Subcutaneous adipose tissue (tissue), 4 donors: ENCODE data around the gene SUSD3. TPM values are rescaled to one million over a fixed set of nuclear protein-coding genes. Genes with fewer than 3 reads are reported as not detected.

ENCODE experiments used
- CTCF ChIP-seq: fragments of 450-650 bp; IDR thresholded peaks from one replicate; pipeline ENCODE4 v1.5.1; 2016; ENCODE audit warnings: low read depth, mild to moderate bottlenecking, control low read depth, antibody characterized with exemption, moderate library complexity
- total RNA-seq, 4 donors: library from RNA; depleted of rRNA; stranded (reverse); fragments of >200 nt; gene quantifications; one replicate each; pipeline ENCODE4 v1.1.0, GENCODE V29; 2016

The SUSD3 gene
- total RNA-seq, 4 donors from 2014 or later: 1.1 to 2.2 TPM; not detected in 2

DNA sequence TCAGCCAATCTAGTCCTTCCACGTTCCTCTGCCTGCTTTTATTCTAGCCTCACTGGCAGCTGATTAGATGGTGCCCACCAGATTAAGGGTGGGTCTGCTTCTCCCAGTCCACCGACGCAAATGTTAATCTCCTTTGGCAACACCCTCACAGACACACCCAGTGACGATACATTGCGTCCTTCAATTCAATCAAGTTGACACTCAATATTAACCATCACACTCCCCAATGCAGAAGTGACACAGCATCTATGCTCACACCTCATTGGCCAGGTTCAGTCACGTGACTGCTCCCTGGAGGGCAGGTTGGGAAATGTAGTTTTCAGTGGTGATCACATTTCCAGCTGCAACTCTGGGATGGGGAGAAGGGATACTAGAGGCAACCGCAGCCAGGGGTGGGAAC is 13.0 kb downstream of the SUSD3 start:
- no peak for TF ChIP-seq CTCF

DNA sequence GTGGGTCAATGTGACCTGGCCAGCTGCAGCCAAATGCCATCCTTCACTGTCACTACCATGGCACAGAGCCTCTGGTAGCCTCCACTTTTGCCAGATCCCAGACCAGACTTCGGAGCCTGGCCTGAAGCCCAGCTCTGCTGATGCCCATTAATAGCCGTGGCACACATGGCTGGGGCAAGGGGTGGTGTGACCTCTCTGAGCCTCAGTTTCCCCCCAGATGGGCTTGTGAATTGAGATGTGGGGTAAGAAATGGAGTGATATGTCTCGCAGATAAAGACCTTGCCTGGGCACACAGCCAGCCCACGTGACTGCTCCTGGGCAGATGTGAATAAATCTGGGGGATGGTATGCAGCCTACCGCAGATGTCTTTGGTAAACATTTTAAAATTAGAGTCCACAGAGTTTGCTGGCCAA is 13.9 kb downstream of the SUSD3 start:
- no peak for TF ChIP-seq CTCF

GRCh38 chr9:93076101-93076791 is 17.7 kb downstream of the SUSD3 start:
- no peak for TF ChIP-seq CTCF

GRCh38 chr9:93076792-93077128 is 18.3 kb downstream of the SUSD3 start:
- no peak for TF ChIP-seq CTCF

- TF ChIP-seq CTCF: no peak
Measured at GRCh38 chr9:93077367-93077766, 18.9 kb downstream of the SUSD3 start.

- TF ChIP-seq CTCF: no peak
Measured at GRCh38 chr9:93077811-93078210, 19.3 kb downstream of the SUSD3 start.

- TF ChIP-seq CTCF: no peak
Measured at GRCh38 chr9:93079371-93079770, 20.9 kb downstream of the SUSD3 start.
